Stimulated activated CD8-positive, alpha-beta memory T cell treated with anti-CD3 and anti-CD28 coated beads, Interleukin-7, amount 100 ng/mL, for 4 hours (primary cell): ENCODE results near the gene ASXL1.
"Not testable (repeated sequence)": the region's sequence is repeated elsewhere in the genome, so short reads cannot be mapped to it uniquely, and the experiment has no call there.

Experiments
- DNase-seq, 2 donors: peaks; one replicate each; pipeline ENCODE4 v3.0.0-alpha.2; 2020; ENCODE audit warnings: low read depth in 2 of 2

The ASXL1 gene

DNA sequence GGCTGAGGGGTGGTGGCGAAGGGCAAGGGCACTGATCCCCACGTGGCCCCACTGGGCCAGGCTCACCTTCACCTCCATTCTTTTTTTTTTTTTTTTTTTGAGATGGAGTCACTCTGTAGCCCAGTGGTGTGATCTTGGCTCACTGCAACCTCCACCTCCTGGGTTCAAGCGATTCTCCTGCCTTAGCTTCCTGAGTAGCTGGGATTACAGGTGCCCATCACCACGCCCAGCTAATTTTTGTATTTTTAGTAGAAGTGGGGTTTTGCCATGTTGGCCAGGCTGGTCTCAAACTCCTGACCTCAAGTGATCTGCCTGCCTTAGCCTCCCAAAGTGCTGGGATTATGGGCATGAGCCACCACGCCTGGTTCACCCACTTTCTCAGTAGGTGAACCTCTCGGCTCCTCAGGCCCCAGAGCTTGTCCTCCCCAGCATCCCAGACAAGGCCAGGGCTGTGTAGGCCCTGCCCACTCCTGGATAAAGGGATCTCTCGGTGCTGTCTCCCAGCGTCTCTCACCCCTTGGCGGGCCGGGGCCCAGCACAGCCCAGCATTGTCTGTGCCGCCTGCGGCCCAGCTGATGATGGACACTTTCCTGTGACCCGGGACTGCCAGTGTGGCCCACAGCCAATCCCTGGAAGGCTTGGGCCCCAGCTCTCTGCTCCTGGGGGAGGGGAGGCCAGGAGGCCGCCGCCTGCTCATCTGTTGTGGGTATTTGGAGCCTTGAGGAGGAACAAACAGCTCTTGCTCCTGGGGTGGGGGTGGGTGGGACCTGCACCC is 108.0 kb downstream of the ASXL1 start:
- DNase-seq = not testable (repeated sequence)

DNA sequence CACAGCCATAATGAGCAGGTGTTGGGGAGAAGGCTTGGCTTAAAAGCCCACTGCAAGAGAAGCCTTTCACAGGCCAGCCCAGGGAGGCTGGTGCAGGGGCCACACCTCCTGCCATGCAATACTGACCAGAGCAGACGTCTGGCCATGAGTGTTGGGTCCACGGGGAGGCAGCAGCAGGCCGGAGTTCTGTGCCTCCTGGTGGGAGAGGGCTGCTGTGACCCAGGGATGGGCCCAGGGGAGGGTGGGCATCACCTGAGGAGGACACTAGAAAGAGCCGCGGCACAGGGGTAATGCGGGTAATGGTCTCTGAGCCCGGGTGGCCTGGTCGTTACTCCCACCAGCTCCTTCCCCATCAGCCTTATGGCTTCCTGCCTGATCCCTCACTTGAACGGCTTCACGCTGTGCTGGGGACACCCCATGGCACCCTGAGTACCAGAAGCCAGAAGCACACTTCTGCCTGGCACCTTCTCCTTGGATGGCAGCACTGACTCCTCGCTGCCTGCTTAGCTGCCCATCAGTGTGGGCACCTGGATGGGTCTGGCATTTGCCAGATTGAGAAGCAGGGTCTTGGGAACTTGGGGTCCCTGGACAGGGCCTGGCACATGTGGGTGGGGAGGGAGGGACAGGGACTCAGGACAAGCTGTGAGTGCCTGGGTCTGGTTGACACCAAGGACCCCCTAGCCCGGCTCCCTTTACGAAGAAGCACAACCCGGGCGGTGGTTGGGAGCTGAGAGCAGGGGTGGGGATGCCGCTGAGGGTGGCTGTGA is 108.8 kb downstream of the ASXL1 start:
- DNase-seq = no peak

DNA sequence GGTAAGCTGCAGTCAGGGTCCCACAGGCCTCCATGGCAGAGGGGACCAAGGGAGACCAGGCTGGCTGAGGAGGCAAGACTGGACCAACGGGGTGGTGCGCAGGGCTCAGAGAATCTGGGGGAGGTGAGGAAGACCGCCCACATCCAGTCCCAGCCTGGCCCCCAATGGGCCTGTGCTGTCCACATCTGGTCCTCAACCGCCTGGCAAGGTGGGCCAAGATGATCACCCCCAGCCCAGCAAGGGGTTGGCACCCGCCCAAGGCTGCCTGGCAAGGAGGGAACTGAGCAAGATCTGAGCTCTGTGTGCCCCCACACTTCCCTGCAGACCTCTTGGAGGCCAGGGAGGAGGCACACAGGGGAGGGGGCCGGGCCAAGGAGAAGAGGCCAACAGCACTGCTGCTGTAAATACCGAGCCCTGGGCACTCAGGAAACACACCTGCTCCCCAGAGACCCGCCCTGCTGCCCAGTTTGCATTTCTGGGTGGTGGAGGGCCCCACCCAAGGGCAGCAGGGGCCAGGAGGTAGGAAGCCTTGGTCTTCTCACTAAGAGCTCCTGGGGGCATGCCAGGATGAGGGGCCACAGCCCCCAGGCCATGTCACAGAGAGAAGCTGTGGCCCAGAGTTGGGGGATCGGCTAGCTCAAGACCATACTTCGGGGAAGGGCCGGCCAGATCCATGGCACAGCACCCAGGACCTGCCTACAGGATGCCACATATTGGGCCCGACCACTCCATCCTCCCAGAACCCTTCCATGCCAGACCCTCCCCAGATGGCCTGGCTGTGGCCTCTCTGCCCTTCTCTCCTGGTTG is 109.6 kb downstream of the ASXL1 start:
- DNase-seq = no peak

DNA sequence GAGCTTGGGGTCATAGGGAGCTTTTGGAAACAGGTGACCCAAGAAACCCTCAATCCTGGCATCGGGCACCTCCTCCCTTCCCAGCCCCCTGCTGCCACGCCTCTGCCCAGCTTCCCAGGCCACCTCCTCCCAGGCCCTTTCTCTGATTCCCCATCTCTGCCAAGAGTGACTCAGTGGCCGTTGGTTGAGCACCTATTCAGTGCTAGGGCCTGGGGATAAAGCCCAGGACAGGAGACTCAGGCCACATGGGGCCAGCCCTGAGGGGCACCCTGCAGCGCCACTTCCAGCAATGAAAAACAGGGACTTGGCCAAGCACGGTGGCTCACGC is 110.1 kb downstream of the ASXL1 start:
- no peak for DNase-seq

DNA sequence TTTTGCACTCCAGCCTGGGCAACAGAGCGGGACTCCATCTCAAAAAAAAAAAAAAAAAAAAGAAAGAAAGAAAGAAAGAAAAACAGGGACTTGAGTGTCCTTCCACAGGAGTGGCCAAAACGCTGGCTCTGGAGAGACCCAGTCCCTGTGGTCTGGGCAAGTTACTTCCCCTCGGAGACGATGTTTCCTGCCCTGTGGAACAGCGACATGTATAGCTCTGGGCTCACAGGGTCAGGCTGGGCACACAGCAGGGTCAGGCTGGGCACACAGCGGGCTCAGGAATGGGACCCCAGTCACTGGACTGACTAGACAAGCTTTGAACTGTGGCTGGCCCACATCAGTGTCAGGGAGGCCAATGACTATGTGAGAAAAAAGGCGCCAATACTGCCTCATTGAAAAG is 110.7 kb downstream of the ASXL1 start:
- no peak for DNase-seq

DNA sequence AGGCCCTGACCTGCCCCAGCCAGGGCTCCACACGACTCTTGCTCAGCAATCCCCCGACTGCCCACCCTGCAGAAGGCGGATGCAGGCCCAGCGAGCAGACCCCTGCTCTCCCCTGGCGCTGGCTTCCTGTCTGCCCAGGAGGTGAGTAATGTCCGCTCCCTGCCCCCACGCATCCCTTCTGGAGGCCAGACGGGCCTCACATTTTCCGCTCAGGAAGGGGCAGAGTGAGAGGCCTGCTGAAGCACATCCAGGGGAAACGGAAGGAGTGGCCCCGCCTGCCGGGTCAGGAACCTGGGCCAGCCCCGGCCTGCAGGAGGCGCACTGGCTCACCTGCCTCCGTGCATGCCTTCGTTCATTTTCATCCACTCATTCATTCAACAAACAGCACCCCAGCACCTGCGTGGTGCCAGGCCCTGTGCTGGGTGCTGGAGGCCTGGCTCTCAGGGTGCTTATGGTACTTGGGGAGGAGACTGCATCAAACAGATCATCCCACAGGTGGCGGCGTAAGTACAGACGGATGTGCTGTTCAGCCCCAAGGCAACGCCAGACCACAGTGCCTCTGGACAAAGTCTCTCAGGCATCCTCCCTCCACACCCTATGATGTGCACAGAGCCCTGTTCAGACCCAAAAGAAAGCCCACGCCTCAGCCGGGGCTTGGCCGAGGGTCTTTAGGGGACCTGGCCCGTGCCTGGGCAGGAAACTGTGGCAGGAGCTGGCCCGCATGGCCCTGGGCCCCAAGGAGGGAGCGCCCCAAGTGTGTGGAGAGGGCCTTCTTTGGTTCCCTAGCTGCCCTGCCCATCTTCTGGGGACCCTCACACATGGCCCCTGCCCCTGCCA is 112.1 kb downstream of the ASXL1 start:
- no peak for DNase-seq

DNA sequence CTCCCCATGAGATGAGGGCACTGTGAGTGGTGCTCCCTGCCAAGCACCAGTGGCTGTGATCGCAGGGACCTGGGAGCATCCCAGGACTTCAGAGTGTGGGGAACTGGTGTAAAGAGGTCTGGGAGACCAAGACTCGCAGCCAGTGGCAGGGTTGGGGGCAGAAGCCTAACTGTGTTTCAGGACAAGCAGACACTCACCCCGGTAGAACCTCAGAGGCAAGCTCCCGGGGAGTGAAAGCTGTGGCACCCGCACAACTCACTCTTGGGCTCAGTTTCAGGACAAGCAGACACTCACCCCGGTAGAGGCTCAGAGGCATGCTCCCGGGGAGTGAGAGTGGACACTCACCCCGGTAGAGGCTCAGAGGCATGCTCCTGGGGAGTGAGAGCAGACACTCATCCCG is 112.8 kb downstream of the ASXL1 start:
- no peak for DNase-seq

DNA sequence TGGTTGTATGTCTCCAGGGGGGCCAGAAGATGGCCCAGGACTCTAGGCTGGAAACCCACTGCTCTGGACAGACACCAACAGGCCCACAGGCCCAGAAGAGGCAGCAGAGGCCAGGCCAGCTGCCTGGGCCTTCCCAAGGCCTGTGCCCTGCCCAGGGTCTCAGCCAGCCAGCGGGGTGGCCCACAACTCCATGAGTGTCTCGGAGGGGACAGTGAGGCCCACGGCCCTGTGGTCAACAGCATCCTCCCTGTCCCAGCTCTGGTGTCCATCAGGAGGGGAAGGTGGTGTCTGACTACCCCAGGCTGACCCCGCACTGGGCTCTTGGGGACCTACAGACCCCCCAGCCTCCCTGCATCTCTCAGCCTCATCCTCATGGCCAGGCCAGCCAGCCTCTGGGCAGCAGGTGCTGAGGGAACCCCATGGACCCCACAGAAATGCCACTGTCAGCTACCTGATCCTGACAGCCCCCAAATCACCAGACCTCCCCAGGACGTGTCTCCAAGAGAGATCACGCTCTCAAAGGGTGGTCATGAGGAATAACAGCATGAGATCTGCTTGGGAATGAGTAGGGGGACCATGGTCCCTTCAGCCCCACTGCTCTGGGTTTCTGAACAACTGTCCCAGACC is 114.6 kb downstream of the ASXL1 start:
- DNase-seq = no peak

DNA sequence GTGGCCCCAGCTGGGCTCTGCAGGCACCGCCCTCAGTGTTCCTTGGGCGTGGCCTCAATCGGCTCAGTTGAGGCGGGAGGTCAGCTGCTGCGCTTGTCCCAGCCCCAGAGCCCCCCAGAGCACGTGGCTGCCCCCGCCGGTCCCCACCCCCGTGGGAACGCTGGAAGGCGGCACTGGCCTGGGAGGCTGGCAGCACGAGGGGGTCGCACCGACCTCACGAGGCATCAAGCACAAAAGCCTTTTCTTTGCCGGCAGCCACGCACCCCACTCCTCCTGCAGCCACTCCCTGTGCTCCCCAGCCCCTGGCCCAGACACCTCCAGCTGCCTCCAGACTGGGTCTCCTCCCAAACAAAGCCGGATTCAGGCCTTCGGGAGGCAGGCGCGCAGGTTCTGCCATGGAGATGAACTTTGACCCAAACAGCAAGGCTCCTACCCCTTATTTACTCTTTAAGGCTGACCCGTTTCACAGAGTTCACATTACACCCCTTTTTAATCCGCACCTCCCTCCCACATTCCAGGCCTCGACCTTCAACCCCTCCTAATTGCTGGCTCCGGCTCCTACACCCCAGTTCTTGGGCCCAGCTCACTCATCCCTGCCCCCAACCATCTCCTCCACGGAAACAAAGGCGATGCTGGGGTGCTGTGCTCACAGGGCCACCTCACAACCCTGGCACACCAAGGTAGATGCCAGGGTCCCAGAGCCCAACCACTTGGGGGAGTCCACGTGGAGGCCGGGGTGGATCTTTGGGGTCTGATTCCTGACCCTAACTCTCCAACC is 115.3 kb downstream of the ASXL1 start:
- DNase-seq = no peak

DNA sequence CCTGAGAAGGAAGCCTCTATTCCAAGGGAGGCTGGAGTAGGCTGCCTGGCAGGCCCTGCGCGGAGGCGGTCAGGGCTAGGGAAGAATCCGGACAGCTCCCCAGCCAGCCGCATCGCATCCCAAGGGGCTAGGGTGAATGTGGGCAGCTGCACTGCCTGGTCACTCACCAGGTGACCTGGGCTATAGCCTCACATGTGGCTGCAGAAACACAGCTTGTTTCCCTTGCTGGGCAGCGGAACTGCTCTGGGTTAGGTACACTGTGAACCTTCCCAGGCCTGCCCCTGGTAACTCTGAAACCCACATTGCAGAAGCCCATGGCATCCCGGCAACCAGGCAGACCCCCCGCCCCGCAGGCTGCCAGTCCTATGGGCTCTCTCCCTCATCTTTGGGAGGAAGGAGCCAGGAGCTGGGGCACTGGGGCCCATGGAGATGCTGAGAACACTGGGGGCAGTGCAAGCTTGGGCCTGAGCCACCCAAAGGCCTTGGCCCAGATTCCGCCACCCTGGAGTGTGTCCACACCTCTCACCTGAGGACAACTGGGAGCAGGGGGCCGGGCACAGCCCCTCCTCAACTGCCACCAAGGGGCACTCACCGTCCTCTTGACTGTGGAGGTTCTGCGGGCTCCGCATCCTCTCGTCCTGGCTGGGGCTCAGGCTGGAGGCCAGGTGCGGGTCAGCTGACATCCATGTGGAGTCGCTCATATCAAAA is 116.0 kb downstream of the ASXL1 start:
- no peak for DNase-seq

DNA sequence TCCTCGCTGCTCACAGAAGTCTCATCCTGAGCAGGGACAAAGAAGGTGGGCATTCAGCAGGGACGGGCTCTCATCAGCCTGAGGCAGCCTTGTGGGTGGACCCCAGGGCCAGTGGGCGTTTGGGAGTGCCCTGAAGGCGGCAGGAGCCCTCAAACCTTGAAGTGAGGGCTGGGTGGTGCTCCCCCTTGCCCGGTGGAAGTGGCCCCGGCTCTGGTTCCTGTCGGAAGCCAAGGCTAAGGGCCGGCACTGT is 116.5 kb downstream of the ASXL1 start:
- DNase-seq = no peak

DNA sequence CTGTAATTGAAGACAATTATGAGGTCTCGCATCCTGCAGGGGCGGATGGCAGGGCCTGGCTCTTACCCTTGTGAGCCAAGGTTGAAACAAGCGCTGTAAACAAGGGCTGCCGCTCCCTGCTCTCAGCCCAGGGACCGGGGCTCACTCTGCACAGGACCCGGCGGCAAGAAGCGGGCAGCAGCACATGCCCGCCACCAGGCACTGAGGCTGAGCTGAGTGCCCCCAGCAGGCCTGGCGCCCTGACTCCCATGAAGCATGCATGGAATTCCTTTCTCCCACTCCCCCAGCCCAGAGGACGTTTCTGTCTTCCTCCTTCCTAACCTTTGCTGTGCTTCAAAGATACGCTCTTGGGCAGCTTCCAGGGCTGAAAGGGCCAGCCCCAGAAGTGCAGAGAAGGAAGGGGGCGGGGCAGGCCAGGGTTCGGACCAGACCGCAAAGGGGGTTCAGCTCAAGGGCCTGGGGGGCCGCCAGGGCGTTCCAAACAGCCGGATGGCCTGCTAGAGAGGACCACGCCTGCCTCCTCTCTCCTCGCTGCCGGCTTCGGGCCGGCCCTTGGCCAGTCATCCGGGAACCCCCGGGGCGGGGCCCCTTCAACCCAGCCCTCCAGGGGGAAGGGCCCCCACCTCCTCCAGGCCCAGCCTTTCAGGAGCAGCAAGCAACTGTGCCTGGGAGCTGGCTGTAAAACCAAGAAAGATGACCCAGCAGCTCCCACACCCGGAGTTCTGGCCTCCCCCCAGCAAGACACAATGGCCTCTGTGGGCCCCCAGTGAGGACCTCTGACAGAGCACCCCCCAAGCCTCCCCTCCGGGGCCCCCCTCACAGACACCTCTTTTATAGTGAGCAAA is 117.1 kb downstream of the ASXL1 start:
- DNase-seq = no peak

DNA sequence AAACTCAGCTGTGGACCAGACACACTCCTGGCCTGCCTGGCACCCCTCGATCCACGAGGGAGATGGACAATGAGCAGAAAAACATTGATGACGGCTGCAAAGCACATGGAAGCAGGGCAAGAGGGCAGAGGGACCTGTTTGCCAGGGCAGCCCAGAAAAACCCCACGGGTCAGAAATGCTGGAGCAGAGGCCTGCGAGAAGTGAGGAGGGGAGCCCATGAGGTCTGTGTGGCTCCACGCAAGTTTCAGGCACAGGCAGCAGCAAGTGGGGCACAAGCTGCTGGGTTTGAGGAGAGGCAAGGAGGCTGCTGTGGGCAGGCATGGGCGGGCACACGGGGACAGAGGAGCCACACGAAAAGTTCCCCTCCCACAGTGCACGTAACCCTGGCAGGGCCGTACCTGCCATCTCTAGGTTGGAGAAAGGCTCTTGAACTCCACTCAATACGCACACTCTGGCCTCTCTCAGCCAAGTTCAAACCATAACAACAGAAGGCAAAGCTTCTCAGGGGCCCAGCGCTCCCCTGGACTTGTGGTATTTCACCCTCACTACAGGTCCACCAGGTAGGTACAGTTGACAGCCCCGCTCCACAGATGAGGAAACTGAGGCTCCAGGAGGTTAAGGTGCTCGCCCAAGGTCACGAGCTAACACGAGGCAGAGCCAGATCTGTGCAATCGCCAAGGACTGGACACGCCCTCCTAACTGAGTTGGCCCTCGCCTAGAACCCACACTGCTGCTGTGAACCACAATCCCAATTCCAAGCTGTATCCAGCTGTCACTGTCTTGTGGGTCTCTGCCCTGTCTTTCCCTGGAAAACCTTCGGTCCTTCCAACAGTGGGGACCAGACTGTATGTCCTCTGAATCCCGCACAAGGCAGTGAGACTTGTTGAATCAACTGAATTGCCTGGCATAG is 118.8 kb downstream of the ASXL1 start:
- no peak for DNase-seq

DNA sequence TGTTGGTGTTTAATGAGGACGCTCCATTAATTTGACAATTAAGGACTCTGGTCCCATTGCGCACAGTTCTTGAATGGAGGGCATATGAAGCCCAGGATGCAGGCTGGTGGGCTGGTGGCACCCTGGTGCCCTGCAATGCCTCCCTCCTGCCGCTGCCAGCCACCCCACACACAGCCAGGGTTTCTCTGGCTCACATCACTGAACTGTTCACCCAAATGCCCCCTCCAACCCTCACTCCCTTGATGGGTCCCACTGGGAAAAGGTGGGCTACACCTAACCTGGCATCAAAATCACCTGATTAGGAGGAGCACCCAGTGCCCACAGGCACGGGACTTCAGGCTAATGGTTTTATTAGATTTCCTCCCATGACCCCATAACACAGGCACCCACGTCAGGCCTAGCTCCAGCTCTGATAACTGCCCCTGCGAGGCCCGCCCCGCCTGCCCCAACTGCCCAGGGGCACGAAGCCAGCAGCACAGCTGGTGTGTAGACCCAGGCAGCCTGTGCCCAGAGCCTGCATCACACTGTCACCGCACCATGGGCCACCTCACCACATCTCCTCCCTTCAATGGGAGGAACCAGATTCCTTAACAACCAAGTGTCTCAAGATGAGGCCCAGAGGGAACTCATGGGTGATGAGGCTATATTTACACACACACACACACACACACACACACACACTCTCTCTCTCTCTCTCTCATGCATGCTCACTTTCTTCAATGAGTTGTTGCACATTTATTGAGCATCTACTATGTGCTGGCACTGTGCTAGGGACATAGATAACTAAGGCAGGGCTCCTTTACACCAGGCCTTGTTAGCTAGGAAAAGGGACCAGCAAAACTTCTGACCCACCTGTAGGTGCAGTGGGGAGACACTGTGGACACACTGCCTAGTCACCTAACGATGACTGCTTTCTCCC is 119.7 kb downstream of the ASXL1 start:
- DNase-seq = no peak

DNA sequence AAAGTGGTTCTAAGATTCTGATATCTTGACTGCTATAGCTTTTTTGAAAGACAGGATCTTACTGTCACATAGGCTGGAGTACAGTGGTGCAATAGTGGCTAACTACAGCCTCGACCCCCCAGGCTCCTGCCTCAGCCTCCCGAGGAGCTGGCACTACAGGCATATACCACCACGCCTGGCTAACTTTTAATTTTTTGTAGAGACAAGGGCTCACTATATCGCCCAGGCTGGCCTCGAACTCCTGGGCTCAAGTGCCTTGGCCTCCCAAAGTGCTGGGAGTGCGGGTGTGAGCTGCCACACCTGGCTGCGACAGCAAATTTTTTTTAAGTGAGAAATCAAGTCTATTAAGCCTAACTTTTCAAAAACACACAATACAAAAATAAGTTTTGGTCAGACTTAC is 120.4 kb downstream of the ASXL1 start:
- DNase-seq = no peak

DNA sequence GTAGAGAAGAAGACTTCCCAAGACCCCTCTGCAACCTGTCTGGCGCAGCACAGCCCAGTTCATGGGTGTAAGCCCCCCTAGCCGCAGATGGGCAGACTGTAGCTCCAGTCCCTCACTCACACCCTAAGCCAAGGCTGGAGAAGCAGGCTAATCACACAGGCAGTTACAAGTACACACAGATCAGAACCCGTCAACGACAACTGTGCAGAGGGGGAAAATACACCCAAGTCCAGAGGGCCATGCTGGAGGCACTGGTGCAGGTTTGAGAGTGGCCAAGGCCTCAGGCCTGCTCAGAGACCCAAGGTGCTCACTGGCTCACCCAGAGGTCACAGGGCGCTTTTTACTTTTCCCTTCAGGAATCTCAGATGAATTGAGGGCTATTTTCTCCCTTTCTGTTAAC is 120.9 kb downstream of the ASXL1 start:
- DNase-seq = no peak

DNA sequence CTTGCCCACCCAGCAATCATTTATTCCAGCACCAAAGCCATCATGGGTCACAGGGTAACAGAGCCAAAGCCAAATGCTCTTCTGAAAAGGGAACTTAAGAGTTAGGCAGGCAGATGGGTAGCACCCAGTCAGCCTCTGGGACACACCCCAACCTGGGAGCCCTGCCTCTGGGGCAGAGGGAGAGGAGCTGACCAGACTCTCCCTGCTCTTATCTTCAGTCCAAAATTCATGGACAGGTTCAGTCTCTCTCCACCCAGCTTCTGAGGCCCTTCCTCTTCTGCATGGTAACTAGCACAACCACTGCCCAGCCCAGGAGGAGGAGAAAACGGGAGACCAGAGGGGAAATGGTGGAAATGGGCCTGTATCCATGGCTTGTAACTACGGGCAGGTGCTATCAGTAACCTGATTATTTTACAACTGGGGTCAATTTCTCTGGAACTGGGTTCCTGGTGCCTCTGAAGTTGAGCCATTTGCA is 121.6 kb downstream of the ASXL1 start:
- DNase-seq = no peak
